ENCODE measurements around the gene DBI.

- TF ChIP-seq POLR2A (IDR thresholded peaks at IDR 0.05; ENCODE audit: low read depth, low read length): no peak
- no peak for TF ChIP-seq TAF1 (IDR thresholded peaks at IDR 0.05; ENCODE audit: borderline replicate concordance, low read depth, low read length)
Measured at GRCh38 chr2:119333833-119334232, 32.9 kb upstream of the DBI start.

Data from GM12892 (cell line).